Uterus (tissue), 4 donors: ENCODE measurements around the gene CPNE4. TPM values are rescaled to one million over a fixed set of nuclear protein-coding genes. Genes with fewer than 3 reads are reported as not detected.

Experiments
- DNase-seq, 2 donors: peaks; one replicate each; pipeline ENCODE4 v3.0.0-alpha.2; 2019 to 2020
- H3K27ac ChIP-seq, 2 donors: fragments of 200-600 bp; sonication (generic); 1 replicate in 1 of 2; 2 replicates in 1 of 2; pipeline ENCODE4 v1.5.1; 2016 to 2018
- H3K27me3 ChIP-seq, 2 donors: fragments of 200-600 bp; sonication (generic); one replicate each; pipeline ENCODE4 v1.5.1; 2018 to 2019; ENCODE audit warnings: control low read depth in 1 of 2
- H3K36me3 ChIP-seq, 2 donors: fragments of 200-600 bp; sonication (generic); one replicate each; pipeline ENCODE4 v1.5.1; 2019; ENCODE audit warnings: control low read depth in 1 of 2
- H3K4me1 ChIP-seq, 2 donors: fragments of 200-600 bp; sonication (generic); one replicate each; pipeline ENCODE4 v1.5.1; 2018 to 2019; ENCODE audit warnings: control low read depth in 1 of 2
- H3K4me3 ChIP-seq, 2 donors: fragments of 200-600 bp; sonication (generic); 1 replicate in 1 of 2; 2 replicates in 1 of 2; pipeline ENCODE4 v1.5.1; 2018 to 2019; ENCODE audit warnings: mild to moderate bottlenecking in 1 of 2
- H3K9me3 ChIP-seq, 2 donors: fragments of 200-600 bp; sonication (generic); one replicate each; pipeline ENCODE4 v1.5.1; 2019; ENCODE audit warnings: control low read depth in 1 of 2
- POLR2A ChIP-seq, 2 donors: fragments of 450-650 bp; IDR thresholded peaks; one replicate each; pipeline ENCODE4 v1.6.1; 2016; ENCODE audit warnings: antibody characterized with exemption in 2 of 2, mild to moderate bottlenecking in 1 of 2, moderate library complexity in 1 of 2
- intact Hi-C: fragments of 100-400 bp; cut with DNase I; formaldehyde crosslinking; loops from one replicate; pipeline ENCODE4 v1.15.1; 2023; ENCODE audit warnings: low total_unique reads
- total RNA-seq, 4 donors: library from RNA; depleted of rRNA in 3 of 4; stranded (reverse); fragments of >200 nt in 3 of 4; gene quantifications; one replicate each; pipeline versions ENCODE4 v1.1.0 to v1.2.4, GENCODE V29; 2014 to 2023
- TF ChIP-seq, protein P1 (sequence below), 4 experiments: fragments of 200-600 bp in 2 of 4; fragments of 450-650 bp in 2 of 4; sonication (generic) in 2 of 4; IDR thresholded peaks; one replicate each; pipeline ENCODE4 v1.5.1; 2016 to 2019; ENCODE audit warnings: antibody characterized with exemption in 4 of 4, mild to moderate bottlenecking in 2 of 4, moderate library complexity in 1 of 4
- donor health status: DM: yes; HTN: yes; CAD: no.

Gene CPNE4
- total RNA-seq, 4 donors from 2014 or later, result 0.35 TPM; not detected in 3

DNA sequence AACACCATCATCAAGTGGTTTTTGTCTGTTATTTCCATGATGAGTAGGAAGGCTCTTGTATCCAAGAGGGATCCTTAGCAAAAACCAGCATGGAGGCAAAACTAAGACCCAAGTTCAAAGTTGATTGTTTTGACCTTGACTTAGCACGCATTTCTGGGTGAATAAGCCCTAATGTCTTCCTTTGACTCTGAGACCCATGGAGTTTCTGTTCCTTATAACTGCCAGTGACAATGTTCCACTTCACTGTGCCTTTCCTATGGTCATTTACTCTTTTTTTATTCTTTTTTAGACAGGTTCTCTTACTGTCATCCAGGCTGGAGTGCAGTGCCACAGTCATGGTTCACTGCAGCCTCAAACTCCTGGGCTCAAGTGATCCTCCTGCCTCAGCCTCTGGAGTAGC is 413.8 kb downstream of the CPNE4 start:
- Histone ChIP-seq H3K9me3 (no peaks in the 10 kb centered on the region), H3K36me3 (no peaks in the 10 kb centered on the region), H3K4me1 (no peaks in the 10 kb centered on the region), H3K27me3 (no peaks in the 10 kb centered on the region), H3K27ac (no peak overlapping the region), H3K4me3 (no peak overlapping the region)
- no peak for TF ChIP-seq POLR2A (IDR thresholded peaks at IDR 0.05)
- TF ChIP-seq, protein P1, sequence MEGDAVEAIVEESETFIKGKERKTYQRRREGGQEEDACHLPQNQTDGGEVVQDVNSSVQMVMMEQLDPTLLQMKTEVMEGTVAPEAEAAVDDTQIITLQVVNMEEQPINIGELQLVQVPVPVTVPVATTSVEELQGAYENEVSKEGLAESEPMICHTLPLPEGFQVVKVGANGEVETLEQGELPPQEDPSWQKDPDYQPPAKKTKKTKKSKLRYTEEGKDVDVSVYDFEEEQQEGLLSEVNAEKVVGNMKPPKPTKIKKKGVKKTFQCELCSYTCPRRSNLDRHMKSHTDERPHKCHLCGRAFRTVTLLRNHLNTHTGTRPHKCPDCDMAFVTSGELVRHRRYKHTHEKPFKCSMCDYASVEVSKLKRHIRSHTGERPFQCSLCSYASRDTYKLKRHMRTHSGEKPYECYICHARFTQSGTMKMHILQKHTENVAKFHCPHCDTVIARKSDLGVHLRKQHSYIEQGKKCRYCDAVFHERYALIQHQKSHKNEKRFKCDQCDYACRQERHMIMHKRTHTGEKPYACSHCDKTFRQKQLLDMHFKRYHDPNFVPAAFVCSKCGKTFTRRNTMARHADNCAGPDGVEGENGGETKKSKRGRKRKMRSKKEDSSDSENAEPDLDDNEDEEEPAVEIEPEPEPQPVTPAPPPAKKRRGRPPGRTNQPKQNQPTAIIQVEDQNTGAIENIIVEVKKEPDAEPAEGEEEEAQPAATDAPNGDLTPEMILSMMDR (IDR thresholded peaks at IDR 0.05), result no peak
- no peak for DNase-seq
- intact Hi-C loops, result no loop called here

DNA sequence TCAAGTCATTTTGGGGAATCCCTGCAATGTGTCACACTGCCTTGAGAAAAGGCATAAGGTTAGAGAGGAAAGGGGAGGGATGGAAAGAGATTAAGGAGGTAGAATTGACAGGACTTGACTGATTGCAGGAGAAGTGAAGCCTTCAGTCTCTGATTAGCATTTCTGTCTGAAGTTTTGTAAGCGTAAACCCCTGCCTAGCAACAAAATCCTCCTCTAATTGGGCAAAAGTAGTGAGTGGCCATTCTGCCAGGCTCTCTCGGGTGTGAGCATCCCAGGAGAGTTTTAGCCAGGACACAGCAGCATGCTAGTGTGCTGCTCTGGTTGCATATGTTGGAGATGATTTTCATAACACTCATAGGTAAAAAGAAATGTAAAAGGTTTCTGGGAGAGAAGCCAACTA is 415.0 kb downstream of the CPNE4 start:
- DNase-seq, result no peak
- intact Hi-C loops, result no loop called here
- H3K27me3 ChIP-seq, result no peaks in the 10 kb centered on the region
- H3K9me3 ChIP-seq, result no peaks in the 10 kb centered on the region
- H3K36me3 ChIP-seq, result no peaks in the 10 kb centered on the region
- no peak overlapping the region for H3K27ac ChIP-seq
- H3K4me3 ChIP-seq, result no peak overlapping the region
- TF ChIP-seq, protein P1 (IDR thresholded peaks at IDR 0.05), result no peak
- no peak for TF ChIP-seq POLR2A (IDR thresholded peaks at IDR 0.05)
- H3K4me1 ChIP-seq, result no peaks in the 10 kb centered on the region

DNA sequence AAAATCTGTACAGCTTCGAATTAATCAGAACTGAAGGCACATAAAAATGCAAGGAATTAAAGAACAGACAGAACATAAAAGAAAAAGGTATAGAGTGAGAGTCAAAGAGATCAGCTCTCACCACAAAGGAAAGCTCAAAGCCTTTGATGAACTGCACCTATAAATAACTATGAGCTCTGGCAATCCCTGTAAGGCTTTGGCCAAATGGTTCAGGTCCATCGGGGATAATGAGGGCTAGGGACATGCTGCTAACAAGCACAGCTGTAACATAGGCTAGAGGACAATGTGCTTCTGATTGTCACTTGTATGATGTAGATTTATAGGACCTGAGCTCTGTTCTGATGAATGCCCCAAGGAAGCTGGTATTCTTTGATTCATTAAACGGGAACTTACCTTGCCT is 418.1 kb downstream of the CPNE4 start:
- Histone ChIP-seq H3K9me3 (no peaks in the 10 kb centered on the region), H3K4me1 (no peaks in the 10 kb centered on the region), H3K27me3 (no peaks in the 10 kb centered on the region), H3K27ac (no peak overlapping the region), H3K36me3 (no peaks in the 10 kb centered on the region), H3K4me3 (no peak overlapping the region)
- TF ChIP-seq, protein P1 (IDR thresholded peaks at IDR 0.05), result no peak
- TF ChIP-seq POLR2A (IDR thresholded peaks at IDR 0.05), result no peak
- no peak for DNase-seq
- intact Hi-C loops, result no loop called here

DNA sequence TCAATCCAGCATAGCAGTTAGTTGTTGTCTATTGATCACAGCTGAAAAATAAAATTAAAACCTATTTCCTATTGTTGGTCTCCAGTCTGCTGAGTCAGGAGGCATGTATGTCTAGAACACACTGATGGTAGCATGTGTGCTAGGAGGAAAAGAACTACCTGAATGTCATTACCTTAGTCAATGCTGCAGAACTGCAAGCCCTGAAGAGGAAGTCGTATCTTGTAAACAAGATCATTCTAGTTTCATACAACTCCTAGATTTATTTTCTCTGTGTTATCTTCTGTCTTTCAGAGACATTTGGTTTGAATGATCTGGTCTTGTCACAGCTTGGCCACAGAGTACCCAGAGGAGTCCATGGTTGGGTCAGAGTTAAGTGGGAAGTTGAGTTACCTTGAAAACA is 422.1 kb downstream of the CPNE4 start:
- TF ChIP-seq, protein P1 (IDR thresholded peaks at IDR 0.05), result no peak
- no peak for TF ChIP-seq POLR2A (IDR thresholded peaks at IDR 0.05)
- no peak overlapping the region for H3K27ac ChIP-seq
- intact Hi-C loops, result no loop called here
- H3K4me1 ChIP-seq, result no peaks in the 10 kb centered on the region
- H3K9me3 ChIP-seq, result no peaks in the 10 kb centered on the region
- no peaks in the 10 kb centered on the region for H3K36me3 ChIP-seq
- H3K27me3 ChIP-seq, result no peaks in the 10 kb centered on the region
- no peak for DNase-seq
- no peak overlapping the region for H3K4me3 ChIP-seq

DNA sequence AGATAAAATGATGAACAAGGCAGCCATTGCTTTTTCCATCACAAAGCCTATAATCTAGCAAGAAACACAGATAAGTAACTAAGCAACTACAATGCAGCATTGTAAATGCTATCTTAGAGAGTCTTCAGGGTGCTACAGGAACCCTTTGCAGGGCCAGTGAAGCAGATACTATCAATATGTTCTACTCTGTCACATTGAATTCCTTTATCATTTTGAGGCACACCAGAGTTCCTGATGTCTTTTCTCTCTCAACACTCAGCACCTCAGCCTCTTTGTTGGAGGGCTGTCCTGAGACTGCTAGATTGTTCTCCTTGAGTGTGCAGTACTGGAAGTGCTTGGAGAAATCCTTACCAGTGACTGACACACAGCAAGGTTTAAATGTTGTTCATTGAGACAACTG is 424.6 kb downstream of the CPNE4 start:
- intact Hi-C loops, result no loop called here
- no peak for TF ChIP-seq POLR2A (IDR thresholded peaks at IDR 0.05)
- H3K27ac ChIP-seq, result no peak overlapping the region

DNA sequence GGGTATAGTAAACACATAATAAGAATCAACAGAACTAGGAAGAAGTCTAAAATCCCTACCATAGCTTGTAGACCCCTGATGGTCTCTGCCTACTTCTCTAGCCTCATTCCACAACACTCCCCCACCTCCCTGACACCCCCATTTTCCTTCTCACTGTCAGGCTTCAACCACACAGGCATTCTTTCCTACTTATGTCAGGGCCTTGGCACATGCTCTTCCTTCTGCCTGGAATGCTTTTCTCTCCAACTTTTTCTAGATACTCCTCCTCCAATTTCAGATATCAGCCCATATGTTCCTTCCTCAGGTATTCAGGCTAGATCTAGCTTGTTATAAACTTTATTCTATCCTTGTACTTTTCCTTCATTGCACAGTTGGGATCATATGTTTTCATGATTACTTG is 426.1 kb downstream of the CPNE4 start:
- H3K36me3 ChIP-seq, result no peaks in the 10 kb centered on the region
- TF ChIP-seq POLR2A (IDR thresholded peaks at IDR 0.05), result no peak
- TF ChIP-seq, protein P1 (IDR thresholded peaks at IDR 0.05), result no peak
- no peak overlapping the region for H3K27ac ChIP-seq
- intact Hi-C loops, result no loop called here
- H3K27me3 ChIP-seq, result no peaks in the 10 kb centered on the region
- H3K4me1 ChIP-seq, result no peaks in the 10 kb centered on the region
- no peak overlapping the region for H3K4me3 ChIP-seq
- DNase-seq, result no peak
- no peaks in the 10 kb centered on the region for H3K9me3 ChIP-seq

More for the DNA sequence above, 424.6 kb downstream of the CPNE4 start:
- Histone ChIP-seq H3K27me3 (no peaks in the 10 kb centered on the region), H3K4me1 (no peaks in the 10 kb centered on the region), H3K9me3 (no peaks in the 10 kb centered on the region), H3K36me3 (no peaks in the 10 kb centered on the region), H3K4me3 (no peak overlapping the region)
- DNase-seq, result no peak
